Type B pancreatic cell (in vitro differentiated cells): Measurements from ENCODE around the gene RIMS1. TPM values are rescaled to one million over a fixed set of nuclear protein-coding genes. Genes with fewer than 3 reads are reported as not detected.

Experiments used
- DNase-seq: peaks from one replicate; pipeline ENCODE4 v3.0.0; 2021; ENCODE audit warnings: mixed read lengths; ENCODE audit not compliant: unreplicated experiment; ENCODE audit errors: extremely low spot score
- H3K27ac Mint-ChIP-seq: 2 replicates; pipeline ENCODE4 v1.8.0; 2021; ENCODE audit warnings: mild to moderate bottlenecking, mixed read lengths
- H3K27me3 Mint-ChIP-seq: 2 replicates; pipeline ENCODE4 v1.8.0; 2021; ENCODE audit warnings: mixed read lengths
- H3K36me3 Mint-ChIP-seq: 2 replicates; pipeline ENCODE4 v1.8.0; 2021; ENCODE audit warnings: mixed read lengths
- H3K4me1 Mint-ChIP-seq: one replicate; pipeline ENCODE4 v1.8.0; 2021; ENCODE audit warnings: mixed read lengths; ENCODE audit not compliant: unreplicated experiment
- H3K4me3 Mint-ChIP-seq: 2 replicates; pipeline ENCODE4 v1.8.0; 2021; ENCODE audit warnings: mild to moderate bottlenecking, mixed read lengths
- H3K9me3 Mint-ChIP-seq: 2 replicates; pipeline ENCODE4 v1.8.0; 2021; ENCODE audit warnings: mixed read lengths
- total RNA-seq: library from RNA; stranded (reverse); gene quantifications from 2 replicates; pipeline ENCODE4 v1.2.1, GENCODE V29; 2021; ENCODE audit warnings: low replicate concordance
- TF ChIP-seq, protein P1 (sequence below): fragments of 200-600 bp; sonication (generic); conservative IDR thresholded peaks from 2 replicates; pipeline ENCODE4 v1.5.0; 2021; ENCODE audit warnings: antibody characterized with exemption, mild to moderate bottlenecking

RIMS1 gene
- total RNA-seq, 1 donor from 2014 or later: 5.9 TPM

- Mint-ChIP-seq H3K27ac (no peak overlapping the region), H3K9me3 (no peaks in the 10 kb centered on the region), H3K27me3 (peaks cover 27% of the 10 kb centered on the region), H3K4me1 (peaks cover 20% of the 10 kb centered on the region), H3K36me3 (no peaks in the 10 kb centered on the region), H3K4me3 (no peak overlapping the region)
- no peak for DNase-seq
- TF ChIP-seq, protein P1, sequence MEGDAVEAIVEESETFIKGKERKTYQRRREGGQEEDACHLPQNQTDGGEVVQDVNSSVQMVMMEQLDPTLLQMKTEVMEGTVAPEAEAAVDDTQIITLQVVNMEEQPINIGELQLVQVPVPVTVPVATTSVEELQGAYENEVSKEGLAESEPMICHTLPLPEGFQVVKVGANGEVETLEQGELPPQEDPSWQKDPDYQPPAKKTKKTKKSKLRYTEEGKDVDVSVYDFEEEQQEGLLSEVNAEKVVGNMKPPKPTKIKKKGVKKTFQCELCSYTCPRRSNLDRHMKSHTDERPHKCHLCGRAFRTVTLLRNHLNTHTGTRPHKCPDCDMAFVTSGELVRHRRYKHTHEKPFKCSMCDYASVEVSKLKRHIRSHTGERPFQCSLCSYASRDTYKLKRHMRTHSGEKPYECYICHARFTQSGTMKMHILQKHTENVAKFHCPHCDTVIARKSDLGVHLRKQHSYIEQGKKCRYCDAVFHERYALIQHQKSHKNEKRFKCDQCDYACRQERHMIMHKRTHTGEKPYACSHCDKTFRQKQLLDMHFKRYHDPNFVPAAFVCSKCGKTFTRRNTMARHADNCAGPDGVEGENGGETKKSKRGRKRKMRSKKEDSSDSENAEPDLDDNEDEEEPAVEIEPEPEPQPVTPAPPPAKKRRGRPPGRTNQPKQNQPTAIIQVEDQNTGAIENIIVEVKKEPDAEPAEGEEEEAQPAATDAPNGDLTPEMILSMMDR: no peak
Observed at GRCh38 chr6:72416744-72417465, 530.6 kb downstream of the RIMS1 start.

DNA sequence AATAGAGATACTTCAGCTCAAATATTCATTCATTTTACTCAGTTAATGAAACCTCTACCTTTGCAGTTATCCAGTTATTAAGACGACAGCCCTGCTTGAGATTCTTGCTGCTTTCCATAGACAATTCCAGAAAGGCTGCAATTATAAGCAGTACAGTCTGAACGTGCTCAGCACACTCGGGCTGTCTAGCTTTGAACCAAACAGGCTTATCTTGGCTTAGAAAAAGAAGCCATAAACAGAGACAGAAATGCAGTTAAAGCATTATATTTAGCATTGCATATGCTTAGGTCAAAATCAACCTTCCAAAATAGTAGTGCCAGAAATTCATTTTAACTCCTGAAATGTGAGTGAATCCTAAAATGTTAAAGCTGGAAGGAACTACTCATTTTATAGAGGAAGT, 531.4 kb downstream of the RIMS1 start:
- Mint-ChIP-seq H3K36me3 (no peaks in the 10 kb centered on the region), H3K4me3 (no peak overlapping the region), H3K27me3 (peaks cover 22% of the 10 kb centered on the region), H3K9me3 (no peaks in the 10 kb centered on the region), H3K4me1 (peaks cover 22% of the 10 kb centered on the region), H3K27ac (no peak overlapping the region)
- DNase-seq: no peak
- TF ChIP-seq, protein P1: no peak

GRCh38 chr6:72418495-72418894, 532.1 kb downstream of the RIMS1 start:
- DNase-seq: no peak
- no peak overlapping the region for H3K27ac Mint-ChIP-seq
- peaks cover 22% of the 10 kb centered on the region for H3K27me3 Mint-ChIP-seq
- TF ChIP-seq, protein P1: no peak
- peaks cover 22% of the 10 kb centered on the region for H3K4me1 Mint-ChIP-seq
- H3K9me3 Mint-ChIP-seq: no peaks in the 10 kb centered on the region
- H3K36me3 Mint-ChIP-seq: no peaks in the 10 kb centered on the region
- no peak overlapping the region for H3K4me3 Mint-ChIP-seq

GRCh38 chr6:72419966-72420365, 533.6 kb downstream of the RIMS1 start:
- H3K27me3 Mint-ChIP-seq: peaks cover 10% of the 10 kb centered on the region
- no peak overlapping the region for H3K4me3 Mint-ChIP-seq
- no peak overlapping the region for H3K27ac Mint-ChIP-seq
- H3K9me3 Mint-ChIP-seq: no peaks in the 10 kb centered on the region
- H3K4me1 Mint-ChIP-seq: peaks cover 22% of the 10 kb centered on the region
- no peaks in the 10 kb centered on the region for H3K36me3 Mint-ChIP-seq
- DNase-seq: no peak
- TF ChIP-seq, protein P1: no peak

DNA sequence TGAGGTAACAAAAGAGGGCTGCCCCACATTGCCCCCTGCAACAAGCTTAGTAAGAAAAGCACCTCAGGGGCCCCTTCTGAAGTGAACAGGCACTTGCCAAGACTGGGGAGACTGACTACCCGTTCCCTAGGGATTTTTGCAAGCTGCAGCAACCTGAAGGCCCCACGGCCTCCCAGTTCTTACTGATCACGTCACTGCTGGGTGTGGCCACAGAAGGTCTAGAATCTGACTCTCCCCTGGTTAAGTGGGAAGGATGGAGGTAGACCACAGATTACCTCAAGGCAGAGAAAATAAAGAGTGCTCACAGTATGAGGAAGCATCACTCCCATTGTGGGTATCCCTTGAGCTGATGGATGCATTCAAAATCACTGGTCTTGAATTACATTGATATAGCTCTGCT, 534.1 kb downstream of the RIMS1 start:
- H3K4me3 Mint-ChIP-seq: no peak overlapping the region

More for the DNA sequence above, 534.1 kb downstream of the RIMS1 start:
- Mint-ChIP-seq H3K27me3 (peaks cover 6% of the 10 kb centered on the region), H3K4me1 (peaks cover 22% of the 10 kb centered on the region), H3K27ac (no peak overlapping the region), H3K36me3 (no peaks in the 10 kb centered on the region), H3K9me3 (no peaks in the 10 kb centered on the region)
- TF ChIP-seq, protein P1: no peak
- no peak for DNase-seq
